Astrocyte (in vitro differentiated cells and primary cell): ENCODE measurements around the gene PAK2. TPM values are rescaled to one million over a fixed set of nuclear protein-coding genes. Genes with fewer than 3 reads are reported as not detected.

Experiments
- DNase-seq: peaks from one replicate; pipeline ENCODE4 v3.0.0-alpha.2; 2010; ENCODE audit warnings: low read depth
- FAIRE-seq: peaks from 2 replicates; lab custom pipeline; 2011; peaks lifted over from hg19 to GRCh38; lab: Jason Lieb, UNC
- H2AFZ ChIP-seq: 2 replicates; pipeline ENCODE4 v1.6.0; 2012; ENCODE audit warnings: low read depth, low read length, inconsistent platforms
- H3K27ac ChIP-seq: 2 replicates; pipeline ENCODE4 v1.5.1; 2011; ENCODE audit warnings: low read depth, low read length, inconsistent platforms
- H3K27me3 ChIP-seq: 2 replicates; pipeline ENCODE4 v1.6.0; 2011; ENCODE audit warnings: low read length, inconsistent platforms; ENCODE audit not compliant: insufficient read depth
- H3K36me3 ChIP-seq: 2 replicates; pipeline ENCODE4 v1.5.1; 2011; ENCODE audit warnings: low read length, inconsistent platforms; ENCODE audit not compliant: insufficient read depth
- H3K4me1 ChIP-seq: 2 replicates; pipeline ENCODE4 v1.5.1; 2011; ENCODE audit warnings: low read length, inconsistent platforms; ENCODE audit not compliant: insufficient read depth
- H3K4me2 ChIP-seq: 2 replicates; pipeline ENCODE4 v1.6.0; 2012; ENCODE audit warnings: low read length, inconsistent platforms
- H3K4me3 ChIP-seq: 2 replicates; pipeline ENCODE4 v1.5.1; 2011; ENCODE audit warnings: low read depth, mild to moderate bottlenecking, low read length, inconsistent platforms; ENCODE audit not compliant: insufficient read depth
- H3K79me2 ChIP-seq: 2 replicates; pipeline ENCODE4 v1.6.0; 2012; ENCODE audit warnings: mild to moderate bottlenecking, low read length, inconsistent platforms; ENCODE audit not compliant: insufficient read depth
- H3K9ac ChIP-seq: 2 replicates; pipeline ENCODE4 v1.6.0; 2012; ENCODE audit warnings: mild to moderate bottlenecking, low read length, inconsistent platforms
- H3K9me3 ChIP-seq: 2 replicates; pipeline ENCODE4 v1.5.1; 2012; ENCODE audit warnings: low read depth, mild to moderate bottlenecking, low read length, inconsistent platforms; ENCODE audit not compliant: insufficient read depth
- H4K20me1 ChIP-seq: 2 replicates; pipeline ENCODE4 v1.6.0; 2012; ENCODE audit warnings: low read length, inconsistent platforms; ENCODE audit not compliant: insufficient read depth
- H3K27ac Mint-ChIP-seq: one replicate; pipeline ENCODE4 v1.8.0; 2021; ENCODE audit warnings: mild to moderate bottlenecking, mixed read lengths; ENCODE audit not compliant: unreplicated experiment
- H3K27me3 Mint-ChIP-seq: one replicate; pipeline ENCODE4 v1.8.0; 2021; ENCODE audit warnings: low read depth, mixed read lengths; ENCODE audit not compliant: unreplicated experiment
- H3K36me3 Mint-ChIP-seq: one replicate; pipeline ENCODE4 v1.8.0; 2021; ENCODE audit warnings: low read depth, mixed read lengths; ENCODE audit not compliant: unreplicated experiment
- H3K4me1 Mint-ChIP-seq: one replicate; pipeline ENCODE4 v1.8.0; 2021; ENCODE audit warnings: low read depth, mixed read lengths; ENCODE audit not compliant: unreplicated experiment
- H3K4me3 Mint-ChIP-seq: one replicate; pipeline ENCODE4 v1.8.0; 2021; ENCODE audit warnings: mild to moderate bottlenecking, moderate library complexity, mixed read lengths; ENCODE audit not compliant: unreplicated experiment
- H3K9me3 Mint-ChIP-seq: one replicate; pipeline ENCODE4 v1.8.0; 2021; ENCODE audit warnings: mild to moderate bottlenecking, mixed read lengths; ENCODE audit not compliant: unreplicated experiment
- CTCF ChIP-seq: IDR thresholded peaks from 2 replicates; pipeline ENCODE4 v1.5.1; 2011; ENCODE audit warnings: low read depth, mild to moderate bottlenecking, inconsistent platforms, low read length, moderate library complexity; ENCODE audit not compliant: insufficient read depth
- EZH2 ChIP-seq: IDR thresholded peaks from 2 replicates; pipeline ENCODE4 v1.6.1; 2012; ENCODE audit warnings: mild to moderate bottlenecking, low read length, inconsistent platforms; ENCODE audit not compliant: insufficient read depth
- total RNA-seq: library from RNA; stranded (reverse); gene quantifications from 2 replicates; pipeline ENCODE4 v1.2.1, GENCODE V29; 2021

The PAK2 gene
- total RNA-seq, 1 donor from 2014 or later = 124 TPM

DNA sequence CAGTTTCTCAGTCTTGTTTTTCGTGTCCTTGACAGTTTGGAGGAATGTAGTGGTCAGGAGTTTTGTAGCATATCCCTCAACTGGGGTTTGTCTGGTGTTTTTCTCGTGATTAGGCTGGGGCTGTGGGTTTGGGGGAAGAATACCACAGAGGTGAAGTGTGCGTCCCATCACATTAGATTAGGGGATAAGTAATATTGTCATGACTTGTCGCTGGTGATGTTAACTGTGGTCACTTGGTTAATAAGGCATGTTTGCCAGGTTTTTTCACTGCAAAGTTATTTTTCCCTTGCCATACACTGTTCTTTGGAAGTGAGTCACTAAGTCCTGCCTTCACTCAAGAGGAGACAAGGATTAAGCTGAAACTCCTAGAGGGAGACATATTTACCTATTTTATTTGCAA is 39.1 kb downstream of the PAK2 start:
- Histone ChIP-seq H3K4me3 (no peak overlapping the region), H3K27me3 (no peaks in the 10 kb centered on the region), H4K20me1 (peaks cover 58% of the 10 kb centered on the region), H3K79me2 (peaks cover 89% of the 10 kb centered on the region), H3K9ac (peak overlapping the region; percentile 21), H3K4me2 (peak overlapping the region; percentile 46), H3K36me3 (peaks cover 4% of the 10 kb centered on the region), H2AFZ (no peak overlapping the region), H3K27ac (peak overlapping the region; percentile 69), H3K4me1 (peaks cover 11% of the 10 kb centered on the region), H3K9me3 (peaks cover 6% of the 10 kb centered on the region)
- H3K27ac Mint-ChIP-seq = peak overlapping the region; percentile 82
- H3K4me3 Mint-ChIP-seq = no peak overlapping the region
- TF ChIP-seq EZH2 = no peak
- TF ChIP-seq CTCF = no peak
- H3K27me3 Mint-ChIP-seq = no peaks in the 10 kb centered on the region
- H3K9me3 Mint-ChIP-seq = peaks cover 12% of the 10 kb centered on the region
- peaks cover 47% of the 10 kb centered on the region for H3K4me1 Mint-ChIP-seq
- FAIRE-seq (peak; percentile 72), DNase-seq (peak; percentile 96)
- H3K36me3 Mint-ChIP-seq = peaks cover 12% of the 10 kb centered on the region

GRCh38 chr3:196782511-196782910 is 42.9 kb downstream of the PAK2 start:
- TF ChIP-seq EZH2 (no peak), CTCF (no peak)
- no peak overlapping the region for H3K4me3 Mint-ChIP-seq
- peaks cover 35% of the 10 kb centered on the region for H3K4me1 Mint-ChIP-seq
- Histone ChIP-seq H3K27me3 (no peaks in the 10 kb centered on the region), H2AFZ (no peak overlapping the region), H3K4me3 (no peak overlapping the region), H3K4me1 (peaks cover 5% of the 10 kb centered on the region), H4K20me1 (peaks cover 39% of the 10 kb centered on the region), H3K79me2 (peaks cover 80% of the 10 kb centered on the region), H3K9me3 (peaks cover 6% of the 10 kb centered on the region), H3K4me2 (no peak overlapping the region), H3K27ac (no peak overlapping the region), H3K9ac (no peak overlapping the region), H3K36me3 (peaks cover 4% of the 10 kb centered on the region)
- H3K27me3 Mint-ChIP-seq = no peaks in the 10 kb centered on the region
- peak overlapping the region; percentile 34 for H3K27ac Mint-ChIP-seq
- no peak for DNase-seq
- FAIRE-seq = no peak
- peaks cover 28% of the 10 kb centered on the region for H3K36me3 Mint-ChIP-seq
- peaks cover 12% of the 10 kb centered on the region for H3K9me3 Mint-ChIP-seq

GRCh38 chr3:196788528-196788927 is 48.9 kb downstream of the PAK2 start:
- H3K27me3 ChIP-seq = no peaks in the 10 kb centered on the region
- H2AFZ ChIP-seq = no peak overlapping the region
- no peaks in the 10 kb centered on the region for H3K9me3 ChIP-seq
- Mint-ChIP-seq H3K27ac (no peak overlapping the region), H3K4me1 (peaks cover 36% of the 10 kb centered on the region), H3K9me3 (no peaks in the 10 kb centered on the region), H3K36me3 (peaks cover 20% of the 10 kb centered on the region), H3K27me3 (no peaks in the 10 kb centered on the region), H3K4me3 (no peak overlapping the region)
- H3K4me3 ChIP-seq = no peak overlapping the region
- H3K9ac ChIP-seq = peak overlapping the region; percentile 2
- no peak overlapping the region for H3K4me2 ChIP-seq
- TF ChIP-seq EZH2 (no peak), CTCF (no peak)
- H3K36me3 ChIP-seq = no peaks in the 10 kb centered on the region
- H3K27ac ChIP-seq = no peak overlapping the region
- DNase-seq = no peak
- H4K20me1 ChIP-seq = peaks cover 38% of the 10 kb centered on the region
- peaks cover 15% of the 10 kb centered on the region for H3K4me1 ChIP-seq
- H3K79me2 ChIP-seq = peaks cover 64% of the 10 kb centered on the region
- FAIRE-seq = no peak
